ENCODE measurements around the gene TRMT112. TPM values are rescaled to one million over a fixed set of nuclear protein-coding genes. Genes with fewer than 3 reads are reported as not detected.

The TRMT112 gene
- total and polyA plus RNA-seq, 2 of the 4 experiments (the other 2 are of a cell fraction) = 173 to 202 TPM

GRCh38 chr11:64275841-64276240 is 41.5 kb downstream of the TRMT112 start:
- Histone ChIP-seq H2BK5ac (ENCODE audit: low read depth, low read length, poor library complexity, severe bottlenecking) (no peak overlapping the region), H2BK20ac (ENCODE audit: low read depth, low read length) (no peak overlapping the region), H3K36me3 (ENCODE audit: control insufficient read depth, insufficient read depth, low read length) (peaks cover 30% of the 10 kb centered on the region), H2AK5ac (ENCODE audit: low read depth, low read length) (no peak overlapping the region), H3K56ac (ENCODE audit: extremely low read depth, insufficient read depth, low read length) (no peak overlapping the region), H4K20me1 (ENCODE audit: insufficient read depth, low read length) (no peaks in the 10 kb centered on the region), H3K9me1 (ENCODE audit: insufficient read depth, low read length) (peaks cover 5% of the 10 kb centered on the region; the same call in 1 of the 2 replicates), H3K9me3 (ENCODE audit: control insufficient read depth, insufficient read depth, low read length) (no peaks in the 10 kb centered on the region), H3K18ac (ENCODE audit: low read depth, low read length) (no peak overlapping the region), H4K5ac (ENCODE audit: low read depth, low read length) (no peak overlapping the region), H3K79me1 (ENCODE audit: low read depth in 1 of 2, low read length in 2 of 2) (peaks cover 9 to 19% of the 10 kb centered on the region in 2 experiments), H2BK15ac (ENCODE audit: low read depth, low read length) (no peak overlapping the region), H3K9ac (ENCODE audit: low read depth, low read length) (no peak overlapping the region), H2BK120ac (ENCODE audit: low read depth, low read length) (no peak overlapping the region), H2AK9ac (replicated peaks; ENCODE audit: low read depth, low read length, poor library complexity) (no peak overlapping the region), H4K8ac (ENCODE audit: low read depth in 2 of 2, low read length in 2 of 2) (no peak overlapping the region), H3K4ac (ENCODE audit: low read depth, low read length) (no peak overlapping the region), H4K91ac (ENCODE audit: insufficient read depth, low read depth, low read length) (no peak overlapping the region), H3K27ac (ENCODE audit: insufficient read depth, low read length) (no peak overlapping the region), H3K27me3 (ENCODE audit: control insufficient read depth, insufficient read depth, low read length) (no peaks in the 10 kb centered on the region), H3K14ac (replicated peaks; ENCODE audit: low read depth, low read length) (no peak overlapping the region), H3K4me1 (ENCODE audit: control insufficient read depth, insufficient read depth, low read length) (peaks cover 4% of the 10 kb centered on the region), H3K23ac (ENCODE audit: low read depth, low read length) (no peak overlapping the region), H3K4me2 (ENCODE audit: low read depth, low read length) (no peak overlapping the region), H3K4me3 (ENCODE audit: insufficient read depth, low read depth, low read length) (no peak overlapping the region), H2AFZ (replicated peaks; ENCODE audit: low read length, poor library complexity) (no peak overlapping the region)
- DNase-seq = no peak
- no peak for ATAC-seq (ENCODE audit: low read depth)
- WGBS, 2 experiments (ENCODE audit: extremely low coverage in 2 of 2, insufficient read length in 1 of 2) = no CpG with 5 or more reads among the region's 2 CpGs
- ChIA-PET POLR2A (ENCODE audit: unreplicated experiment) (no interaction called here), CTCF (interaction anchor here (1.0 to 1.3 kb wide), 2 partner anchors 71 to 79 kb away, joined by 3 to 4 read pairs; no protein-coding TSS in a partner anchor)
- no TSS peak for BruUV-seq (replicated peaks)
- intact Hi-C loops (cut with micrococcal nuclease) (no loop called here), dilution Hi-C loops (cut with HindIII; ENCODE audit: low sequenced_read_pairs, unreplicated experiment) (no loop called here), in situ Hi-C loops (cut with MboI; ENCODE audit: low sequenced_read_pairs) (no loop called here)
- TF ChIP-seq NFE2L2 (IDR thresholded peaks at IDR 0.05; ENCODE audit: low read depth, low read length) = no peak
- no peak for TF ChIP-seq ELK1 (IDR thresholded peaks at IDR 0.05; ENCODE audit: borderline replicate concordance, low read depth, low read length)
- TF ChIP-seq CEBPB (IDR thresholded peaks at IDR 0.05; ENCODE audit: low read depth, low read length) = no peak
- TF ChIP-seq MXI1 (IDR thresholded peaks at IDR 0.05; ENCODE audit: borderline replicate concordance, low read depth, low read length) = no peak
- no peak for TF ChIP-seq SMC3 (IDR thresholded peaks at IDR 0.05; ENCODE audit: low read depth, low read length)
- no peak for TF ChIP-seq RAD21 (IDR thresholded peaks at IDR 0.05; ENCODE audit: low read length)
- TF ChIP-seq CHD1 (IDR thresholded peaks at IDR 0.05; ENCODE audit: low read depth, low read length) = no peak

Data from IMR-90 (cell line).